HG02884 (cell line): ENCODE results near the gene PNPLA3.

Experiments used
- ATAC-seq: cut with Tn5 transposase; IDR thresholded peaks from one replicate; pipeline ENCODE4 v1.9.1; 2021; ENCODE audit warnings: mild to moderate bottlenecking, moderate library complexity; ENCODE audit not compliant: unreplicated experiment

The PNPLA3 gene

GRCh38 chr22:43923631-43924464 is at the start of gene PNPLA3:
Gene PNPLA3 (plus strand): TSS chr22:43923805. CDS start chr22:43923912, 107 bp downstream.
- no peak for ATAC-seq

GRCh38 chr22:43876866-43877509 is 46.6 kb upstream of the PNPLA3 start:
- no peak for ATAC-seq

GRCh38 chr22:43878079-43878795 is 45.4 kb upstream of the PNPLA3 start:
- no peak for ATAC-seq

GRCh38 chr22:43878831-43879550 is 44.6 kb upstream of the PNPLA3 start:
- no peak for ATAC-seq

- no peak for ATAC-seq
Measured at GRCh38 chr22:43879901-43880540, 43.6 kb upstream of the PNPLA3 start.

- no peak for ATAC-seq
Measured at GRCh38 chr22:43880541-43880991, 43.0 kb upstream of the PNPLA3 start.

GRCh38 chr22:43881091-43882061 is 42.2 kb upstream of the PNPLA3 start:
- no peak for ATAC-seq

- ATAC-seq, result no peak
Measured at GRCh38 chr22:43882122-43882767, 41.4 kb upstream of the PNPLA3 start.

- ATAC-seq, result no peak
Measured at GRCh38 chr22:43883012-43883661, 40.5 kb upstream of the PNPLA3 start.

GRCh38 chr22:43883719-43884415 is 39.7 kb upstream of the PNPLA3 start:
- ATAC-seq, result no peak

- ATAC-seq, result no peak
Measured at GRCh38 chr22:43884600-43885318, 38.8 kb upstream of the PNPLA3 start.

- ATAC-seq, result no peak
Measured at GRCh38 chr22:43885319-43885671, 38.3 kb upstream of the PNPLA3 start.

- no peak for ATAC-seq
Measured at GRCh38 chr22:43885786-43886185, 37.8 kb upstream of the PNPLA3 start.

GRCh38 chr22:43886231-43886630 is 37.4 kb upstream of the PNPLA3 start:
- no peak for ATAC-seq

- ATAC-seq, result no peak
Measured at GRCh38 chr22:43887391-43887790, 36.2 kb upstream of the PNPLA3 start.

GRCh38 chr22:43888740-43889139 is 34.9 kb upstream of the PNPLA3 start:
- ATAC-seq, result no peak

GRCh38 chr22:43889201-43889859 is 34.3 kb upstream of the PNPLA3 start:
- no peak for ATAC-seq
